ENCODE results near the gene PIEZO1. TPM values are rescaled to one million over a fixed set of nuclear protein-coding genes. Genes with fewer than 3 reads are reported as not detected.

The PIEZO1 gene
- total and polyA plus RNA-seq, 10 of the 15 experiments (the other 5 are each of a cell fraction or from before 2014, with no cell fraction given) = 1.3 to 169 (median 33.4) TPM

DNA sequence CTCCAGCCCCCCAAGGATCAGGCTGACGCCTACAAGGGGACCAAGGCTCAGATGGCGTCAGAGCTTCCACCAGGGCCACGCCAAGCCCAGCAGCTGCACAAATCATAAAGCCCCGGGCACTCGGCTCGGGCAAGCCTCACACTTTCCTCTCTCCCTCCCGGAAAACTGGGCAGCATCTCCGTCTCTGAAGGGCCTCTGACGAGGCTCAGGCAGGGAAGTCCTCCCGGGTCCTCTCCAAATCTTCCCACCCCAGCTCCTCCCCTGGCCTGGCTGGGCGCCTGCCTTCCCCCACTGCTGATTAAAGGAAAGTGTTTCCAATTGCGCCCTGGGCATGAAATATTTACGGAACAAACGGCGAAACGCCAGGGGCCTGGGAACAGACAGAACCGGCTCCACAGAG is 38.5 kb downstream of the PIEZO1 start:
- WGBS (ENCODE audit: insufficient coverage, insufficient replicate concordance, low lambda C conversion rate, missing lambda C conversion rate) = 79% methylated on average over 13 of the region's 17 CpGs
- CTCF ChIA-PET = interaction anchor here (1.2 to 1.8 kb wide), 4 partner anchors 9 to 351 kb away, joined by 3 to 8 read pairs (median 6); no protein-coding TSS in a partner anchor
- POLR2A ChIA-PET = interaction anchor here (0.6 kb wide), 1 partner anchor 757 kb away, joined by 6 read pairs; no protein-coding TSS in a partner anchor
- H2AFZ ChIP-seq (ENCODE audit: control insufficient read depth, low read depth, low read length) = no peak overlapping the region
- no peak overlapping the region for H3K4me3 ChIP-seq
- H3K27me3 ChIP-seq (replicated peaks in 1 of 2; ENCODE audit: control insufficient read depth in 2 of 2, insufficient read depth in 2 of 2, low read length in 1 of 2) = no peaks in the 10 kb centered on the region
- intact Hi-C loops (cut with micrococcal nuclease; ENCODE audit: unreplicated experiment) (loop anchor here (10.0 kb wide), 1 partner anchor 468 kb away; the partner anchor contains the start of gene ZNF778), in situ Hi-C loops (cut with MboI) (loop anchor here (5.0 kb wide), 2 partner anchors 421 to 466 kb away; no protein-coding TSS in a partner anchor)
- H4K20me1 ChIP-seq (ENCODE audit: control insufficient read depth, insufficient read depth) = no peaks in the 10 kb centered on the region
- ATAC-seq (no peak), DNase-seq (ENCODE audit: low read depth, low spot score) (no peak), FAIRE-seq (no peak)
- peaks cover 11% of the 10 kb centered on the region for H3K4me1 ChIP-seq (ENCODE audit: control insufficient read depth, insufficient read depth, low read length)
- no peak overlapping the region for H3K27ac ChIP-seq (ENCODE audit: control insufficient read depth, insufficient read depth)
- H3K4me2 ChIP-seq (ENCODE audit: control insufficient read depth, insufficient read depth) = no peak overlapping the region
- no peak for TF ChIP-seq ZNF622 (IDR thresholded peaks at IDR 0.05)
- TF ChIP-seq NFIC (IDR thresholded peaks at IDR 0.05; ENCODE audit: low read depth, low read length) = no peak
- no peak for TF ChIP-seq SMAD1 (IDR thresholded peaks at IDR 0.05; ENCODE audit: low read depth, partially characterized antibody)
- TF ChIP-seq RB1 (IDR thresholded peaks at IDR 0.05; ENCODE audit: borderline replicate concordance) = no peak
- no peak overlapping the region for H3K9ac ChIP-seq (ENCODE audit: control insufficient read depth, insufficient read depth, low read length)
- RAD21 ChIA-PET (ENCODE audit: unreplicated experiment) = interaction anchor here (2.4 kb wide), 1 partner anchor 9 kb away, joined by 11 read pairs; no protein-coding TSS in a partner anchor
- no TSS peak for BruUV-seq (replicated peaks)
- no peaks in the 10 kb centered on the region for H3K9me3 ChIP-seq (replicated peaks; ENCODE audit: control insufficient read depth, insufficient read depth, low read length)
- SMC1A ChIA-PET (ENCODE audit: uncharacterized antibody, unreplicated experiment) = no interaction called here
- H3K79me2 ChIP-seq (ENCODE audit: control insufficient read depth, insufficient read depth, low read length) = no peaks in the 10 kb centered on the region; the same call in none of the 2 replicates
- H3K36me3 ChIP-seq (ENCODE audit: control insufficient read depth in 2 of 2, insufficient read depth in 2 of 2, low read length in 1 of 2) = peaks cover 0 to 18% of the 10 kb centered on the region in 2 experiments; a peak in 3 of 4 replicates

All from GM12878 (cell line).